MM.1S (cell line): ENCODE measurements around the gene ANGPTL8.

Experiments used
- DNase-seq: peaks from one replicate; pipeline ENCODE4 v3.0.0-alpha.2; 2015
- H2AFZ ChIP-seq: fragments of 300-600 bp; sonication (generic); 2 replicates; pipeline ENCODE4 v1.6.0; 2016; ENCODE audit warnings: antibody characterized with exemption, low read length
- H3F3A ChIP-seq: fragments of 300-600 bp; sonication (generic); 2 replicates; pipeline ENCODE4 v1.6.1; 2016; ENCODE audit warnings: mild to moderate bottlenecking, antibody characterized with exemption, low read length, moderate library complexity, mixed read lengths; ENCODE audit not compliant: insufficient read depth
- H3K27ac ChIP-seq: fragments of 300-600 bp; sonication (generic); 2 replicates; pipeline ENCODE4 v1.5.1; 2016; ENCODE audit warnings: mild to moderate bottlenecking, low read length
- H3K27me3 ChIP-seq: fragments of 300-600 bp; sonication (generic); replicated peaks from 2 replicates; pipeline ENCODE4 v1.6.0; 2016; ENCODE audit warnings: low read length; ENCODE audit not compliant: insufficient read depth
- H3K36me3 ChIP-seq: fragments of 300-600 bp; sonication (generic); replicated peaks from 2 replicates; pipeline ENCODE4 v1.6.1; 2016; ENCODE audit warnings: mild to moderate bottlenecking, low read length, mixed read lengths; ENCODE audit not compliant: insufficient read depth
- H3K4me1 ChIP-seq: fragments of 300-600 bp; sonication (generic); 2 replicates; pipeline ENCODE4 v1.6.1; 2016; ENCODE audit warnings: low read length, mixed read lengths
- H3K4me2 ChIP-seq: fragments of 300-600 bp; sonication (generic); 2 replicates; pipeline ENCODE4 v1.6.0; 2016; ENCODE audit warnings: low read depth, low read length
- H3K4me3 ChIP-seq: fragments of 300-600 bp; sonication (generic); 2 replicates; pipeline ENCODE4 v1.5.1; 2016; ENCODE audit warnings: low read length, mixed read lengths
- H3K79me2 ChIP-seq: fragments of 300-600 bp; sonication (generic); 2 replicates; pipeline ENCODE4 v1.6.1; 2016; ENCODE audit warnings: mixed run types, low read length, mixed read lengths
- H3K9ac ChIP-seq: fragments of 300-600 bp; sonication (generic); 2 replicates; pipeline ENCODE4 v1.6.1; 2016; ENCODE audit warnings: low read length, mixed read lengths
- H3K9me2 ChIP-seq: fragments of 300-600 bp; sonication (generic); replicated peaks from 2 replicates; pipeline ENCODE4 v1.6.1; 2016; ENCODE audit warnings: mild to moderate bottlenecking, low read length, mixed read lengths; ENCODE audit not compliant: insufficient read depth
- H3K9me3 ChIP-seq: fragments of 300-600 bp; sonication (generic); replicated peaks from 2 replicates; pipeline ENCODE4 v1.6.1; 2016; ENCODE audit warnings: mild to moderate bottlenecking, low read length, mixed read lengths; ENCODE audit not compliant: insufficient read depth
- H4K20me1 ChIP-seq: fragments of 300-600 bp; sonication (generic); 2 replicates; pipeline ENCODE4 v1.6.1; 2016; ENCODE audit warnings: mild to moderate bottlenecking, low read length, moderate library complexity, mixed read lengths; ENCODE audit not compliant: insufficient read depth
- EZH2 ChIP-seq: fragments of 300-600 bp; sonication (generic); optimal IDR thresholded peaks from 2 replicates; pipeline ENCODE3; 2017; ENCODE audit warnings: low read depth, mild to moderate bottlenecking, antibody characterized with exemption, low read length, mixed read lengths
- EZH2phosphoT487 ChIP-seq: fragments of 300-600 bp; sonication (generic); IDR thresholded peaks from 2 replicates; pipeline ENCODE4 v1.6.1; 2018; ENCODE audit warnings: antibody characterized with exemption, low read length
- TF ChIP-seq, protein P1 (sequence below): fragments of 300-600 bp; sonication (generic); IDR thresholded peaks from 2 replicates; pipeline ENCODE4 v1.5.1; 2016; ENCODE audit warnings: antibody characterized with exemption, low read length, mixed read lengths

ANGPTL8 gene

DNA sequence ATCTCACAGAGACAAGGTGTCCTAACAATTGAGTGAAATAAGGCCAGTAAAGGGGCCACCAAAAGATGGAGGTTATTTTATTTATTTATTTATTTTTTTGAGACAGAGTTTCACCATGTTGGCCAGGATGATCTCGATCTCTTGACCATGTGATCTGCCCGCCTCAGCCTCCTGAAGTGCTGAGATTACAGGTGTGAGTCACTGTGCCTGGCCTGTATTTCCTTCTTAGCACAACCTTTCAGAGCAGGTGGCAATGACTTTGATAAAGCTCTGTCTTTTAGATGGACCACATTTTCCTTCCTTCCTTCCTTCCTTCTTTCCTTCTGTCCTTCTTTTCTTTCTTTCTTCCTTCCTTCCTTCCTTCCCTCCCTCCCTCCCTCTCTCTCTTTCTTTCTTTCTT, 33.9 kb downstream of the ANGPTL8 start:
- H3K36me3 ChIP-seq = no peaks in the 10 kb centered on the region
- no peak overlapping the region for H2AFZ ChIP-seq
- H3K27me3 ChIP-seq = peaks cover 71% of the 10 kb centered on the region
- H3K79me2 ChIP-seq = no peaks in the 10 kb centered on the region
- no peak overlapping the region for H3K9ac ChIP-seq
- no peak for DNase-seq
- no peaks in the 10 kb centered on the region for H3K9me2 ChIP-seq
- TF ChIP-seq, protein P1, sequence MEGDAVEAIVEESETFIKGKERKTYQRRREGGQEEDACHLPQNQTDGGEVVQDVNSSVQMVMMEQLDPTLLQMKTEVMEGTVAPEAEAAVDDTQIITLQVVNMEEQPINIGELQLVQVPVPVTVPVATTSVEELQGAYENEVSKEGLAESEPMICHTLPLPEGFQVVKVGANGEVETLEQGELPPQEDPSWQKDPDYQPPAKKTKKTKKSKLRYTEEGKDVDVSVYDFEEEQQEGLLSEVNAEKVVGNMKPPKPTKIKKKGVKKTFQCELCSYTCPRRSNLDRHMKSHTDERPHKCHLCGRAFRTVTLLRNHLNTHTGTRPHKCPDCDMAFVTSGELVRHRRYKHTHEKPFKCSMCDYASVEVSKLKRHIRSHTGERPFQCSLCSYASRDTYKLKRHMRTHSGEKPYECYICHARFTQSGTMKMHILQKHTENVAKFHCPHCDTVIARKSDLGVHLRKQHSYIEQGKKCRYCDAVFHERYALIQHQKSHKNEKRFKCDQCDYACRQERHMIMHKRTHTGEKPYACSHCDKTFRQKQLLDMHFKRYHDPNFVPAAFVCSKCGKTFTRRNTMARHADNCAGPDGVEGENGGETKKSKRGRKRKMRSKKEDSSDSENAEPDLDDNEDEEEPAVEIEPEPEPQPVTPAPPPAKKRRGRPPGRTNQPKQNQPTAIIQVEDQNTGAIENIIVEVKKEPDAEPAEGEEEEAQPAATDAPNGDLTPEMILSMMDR = no peak
- TF ChIP-seq EZH2 = no peak
- no peak for TF ChIP-seq EZH2phosphoT487
- no peaks in the 10 kb centered on the region for H3K9me3 ChIP-seq
- no peak overlapping the region for H3K4me3 ChIP-seq
- no peak overlapping the region for H3K4me2 ChIP-seq
- H3K27ac ChIP-seq = no peak overlapping the region
- no peaks in the 10 kb centered on the region for H3K4me1 ChIP-seq
- no peaks in the 10 kb centered on the region for H4K20me1 ChIP-seq
- H3F3A ChIP-seq = no peaks in the 10 kb centered on the region

DNA sequence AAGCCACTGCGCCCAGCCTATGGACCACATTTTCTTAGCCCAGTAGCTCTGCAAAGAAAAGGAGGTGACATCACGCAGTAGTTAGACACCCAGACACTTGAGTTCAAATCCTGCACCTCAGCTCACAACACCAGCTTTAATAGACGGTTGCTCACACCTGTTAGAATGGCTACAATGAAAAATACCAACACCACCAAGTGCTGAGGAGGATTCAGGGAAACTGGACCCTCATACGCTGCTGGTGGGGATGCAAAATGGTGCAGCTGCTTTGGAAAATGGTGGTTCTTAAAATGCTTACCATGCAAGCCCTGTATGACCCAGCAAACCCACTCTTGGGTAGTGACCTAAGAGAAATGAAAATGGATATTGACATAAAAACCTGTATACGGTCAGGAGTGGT, 34.6 kb downstream of the ANGPTL8 start:
- Histone ChIP-seq H3K36me3 (no peaks in the 10 kb centered on the region), H3F3A (no peaks in the 10 kb centered on the region), H3K27me3 (peaks cover 71% of the 10 kb centered on the region), H4K20me1 (no peaks in the 10 kb centered on the region), H3K9ac (no peak overlapping the region), H3K9me2 (no peaks in the 10 kb centered on the region), H3K4me2 (no peak overlapping the region), H3K9me3 (no peaks in the 10 kb centered on the region), H3K4me1 (no peaks in the 10 kb centered on the region), H3K27ac (no peak overlapping the region), H3K79me2 (no peaks in the 10 kb centered on the region), H3K4me3 (no peak overlapping the region), H2AFZ (no peak overlapping the region)
- no peak for DNase-seq
- TF ChIP-seq, protein P1 = no peak
- TF ChIP-seq EZH2phosphoT487 (no peak), EZH2 (no peak)

DNA sequence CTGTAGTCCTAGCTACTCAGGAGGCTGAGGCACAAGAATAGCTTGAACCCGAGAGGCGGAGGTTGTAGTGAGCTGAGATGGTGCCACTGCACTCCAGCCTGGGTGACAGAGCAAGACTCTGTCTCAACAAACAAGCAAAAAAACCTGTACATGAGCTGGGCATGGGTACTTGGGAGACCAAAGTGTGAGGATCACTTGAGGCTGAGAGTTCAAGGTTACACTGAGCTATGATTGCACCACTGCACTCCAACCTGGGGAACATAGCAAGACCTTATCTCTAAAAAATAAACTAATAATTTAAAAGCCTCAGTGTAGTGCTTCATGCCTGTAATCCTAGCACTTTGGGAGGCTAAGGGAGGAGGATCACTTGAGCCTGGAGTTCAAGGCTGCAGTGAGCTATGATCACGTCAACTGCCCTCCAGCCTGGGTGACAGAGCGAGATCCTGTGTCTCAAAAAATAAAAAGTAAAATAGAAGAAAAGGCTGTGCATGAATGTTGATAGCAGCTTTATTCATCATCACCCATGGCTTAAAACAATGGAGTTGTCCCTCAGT, 35.2 kb downstream of the ANGPTL8 start:
- H3K9ac ChIP-seq = no peak overlapping the region
- TF ChIP-seq, protein P1 = no peak
- TF ChIP-seq EZH2 (no peak), EZH2phosphoT487 (no peak)
- H3K9me3 ChIP-seq = no peaks in the 10 kb centered on the region
- no peaks in the 10 kb centered on the region for H3K36me3 ChIP-seq
- no peak for DNase-seq
- no peak overlapping the region for H3K27ac ChIP-seq
- H3K27me3 ChIP-seq = peaks cover 65% of the 10 kb centered on the region
- 0 out of 2 replicates have a peak, but pooled peaks cover 2% of the 10 kb centered on the region for H3K4me1 ChIP-seq
- H3K79me2 ChIP-seq = no peaks in the 10 kb centered on the region
- no peak overlapping the region for H3K4me2 ChIP-seq
- H2AFZ ChIP-seq = no peak overlapping the region
- no peaks in the 10 kb centered on the region for H3K9me2 ChIP-seq
- peaks cover 2% of the 10 kb centered on the region; the same call in 1 of the 2 replicates for H3F3A ChIP-seq
- H4K20me1 ChIP-seq = no peaks in the 10 kb centered on the region
- no peak overlapping the region for H3K4me3 ChIP-seq
